CD4-positive, CD25-positive, alpha-beta regulatory T cell (primary cell): ENCODE data around the gene CFAP210. TPM values are rescaled to one million over a fixed set of nuclear protein-coding genes. Genes with fewer than 3 reads are reported as not detected.
A peak's percentile ranks its signal among the peaks of the same experiment; 100 is the strongest.

Experiments used
- ATAC-seq, 2 donors: fragments of 150-1000 bp; cut with Tn5 transposase; one replicate each; pipeline ENCODE4 v1.10.0; 2021; ENCODE audit warnings: low read depth in 2 of 2, moderate number of reproducible peaks in 2 of 2, moderate library complexity in 1 of 2
- DNase-seq, 3 donors: peaks; one replicate each; pipeline versions ENCODE4 v3.0.0 to v3.0.0-alpha.2; 2012 to 2022; ENCODE audit warnings: mixed read lengths in 1 of 3
- H3K27ac ChIP-seq: one replicate; pipeline ENCODE4 v1.7.0; 2013; ENCODE audit warnings: mild to moderate bottlenecking, low read length; ENCODE audit not compliant: insufficient read depth, poor library complexity, severe bottlenecking
- H3K27me3 ChIP-seq: one replicate; pipeline ENCODE4 v1.7.0; 2013; ENCODE audit warnings: low read length; ENCODE audit not compliant: control insufficient read depth, insufficient read depth
- H3K36me3 ChIP-seq: one replicate; pipeline ENCODE4 v1.7.0; 2013; ENCODE audit warnings: mild to moderate bottlenecking, low read length, moderate library complexity; ENCODE audit not compliant: control insufficient read depth, insufficient read depth
- H3K4me1 ChIP-seq: 2 replicates; pipeline ENCODE4 v1.7.0; 2013; ENCODE audit warnings: mild to moderate bottlenecking, low read length; ENCODE audit not compliant: insufficient read depth, control insufficient read depth, poor library complexity, severe bottlenecking
- H3K4me3 ChIP-seq: one replicate; pipeline ENCODE4 v1.7.0; 2013; ENCODE audit warnings: low read depth, mild to moderate bottlenecking, low read length, moderate library complexity
- H3K9me3 ChIP-seq, 2 experiments: 1 replicate in 1 of 2; 2 replicates in 1 of 2; pipeline ENCODE4 v1.7.0; 2013; ENCODE audit warnings: low read length in 2 of 2, mild to moderate bottlenecking in 1 of 2, moderate library complexity in 1 of 2; ENCODE audit not compliant: control insufficient read depth in 2 of 2
- H3K27ac Mint-ChIP-seq, 3 donors: one replicate each; pipeline ENCODE4 v1.8.0; 2020 to 2022; ENCODE audit warnings: mild to moderate bottlenecking in 3 of 3, mixed read lengths in 3 of 3, moderate library complexity in 2 of 3
- H3K27me3 Mint-ChIP-seq: one replicate; pipeline ENCODE4 v1.8.0; 2022; ENCODE audit warnings: mild to moderate bottlenecking, mixed read lengths
- H3K36me3 Mint-ChIP-seq: one replicate; pipeline ENCODE4 v1.8.0; 2020; ENCODE audit warnings: mixed read lengths
- H3K4me1 Mint-ChIP-seq, 4 donors: one replicate each; pipeline ENCODE4 v1.8.0; 2020 to 2022; ENCODE audit warnings: mixed read lengths in 4 of 4, mild to moderate bottlenecking in 1 of 4
- H3K4me3 Mint-ChIP-seq, 4 donors: one replicate each; pipeline ENCODE4 v1.8.0; 2020 to 2022; ENCODE audit warnings: mild to moderate bottlenecking in 4 of 4, mixed read lengths in 4 of 4, moderate library complexity in 3 of 4
- H3K9me3 Mint-ChIP-seq, 7 donors: one replicate each; pipeline ENCODE4 v1.8.0; 2020 to 2022; ENCODE audit warnings: mixed read lengths in 7 of 7, mild to moderate bottlenecking in 3 of 7, moderate library complexity in 2 of 7
- polyA plus RNA-seq, 4 donors: library from polyadenylated mRNA; unstranded; fragments of 300-500 nt; fragmentation: Illumina TruSeq; gene quantifications; one replicate each; pipeline ENCODE4 v1.2.3, GENCODE V29; 2021
- total RNA-seq: library from RNA; stranded (reverse); gene quantifications from one replicate; pipeline ENCODE4 v1.2.3, GENCODE V29; 2022

The CFAP210 gene, protein sequence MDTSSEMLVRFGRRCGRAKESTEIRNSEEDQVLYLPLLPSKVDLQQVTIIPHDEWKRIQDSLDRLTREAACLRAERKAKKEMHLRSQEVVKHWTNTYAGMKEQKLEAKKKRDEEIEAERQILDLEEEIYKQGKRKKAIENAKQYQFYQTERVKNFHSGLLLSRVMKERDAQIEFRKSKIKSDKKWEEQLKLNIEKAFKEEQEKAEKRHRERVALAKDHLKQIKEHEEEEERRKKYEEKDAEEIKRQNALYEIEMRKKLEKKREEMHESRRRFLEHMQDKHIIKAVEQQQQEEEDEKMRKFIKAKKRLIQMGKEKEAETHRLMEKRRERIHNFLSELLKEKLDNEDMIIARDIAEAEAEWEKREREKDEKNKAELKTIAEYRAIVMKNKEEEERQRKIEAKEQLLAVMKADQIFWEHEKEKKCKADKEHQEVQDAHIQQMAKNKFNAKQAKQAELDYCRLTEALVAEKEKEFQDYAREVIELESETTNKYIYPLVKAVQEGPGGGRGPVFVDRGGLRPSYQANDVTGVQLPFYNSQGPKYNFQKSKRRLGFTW
- not detected for total RNA-seq
- not detected for polyA plus RNA-seq

DNA sequence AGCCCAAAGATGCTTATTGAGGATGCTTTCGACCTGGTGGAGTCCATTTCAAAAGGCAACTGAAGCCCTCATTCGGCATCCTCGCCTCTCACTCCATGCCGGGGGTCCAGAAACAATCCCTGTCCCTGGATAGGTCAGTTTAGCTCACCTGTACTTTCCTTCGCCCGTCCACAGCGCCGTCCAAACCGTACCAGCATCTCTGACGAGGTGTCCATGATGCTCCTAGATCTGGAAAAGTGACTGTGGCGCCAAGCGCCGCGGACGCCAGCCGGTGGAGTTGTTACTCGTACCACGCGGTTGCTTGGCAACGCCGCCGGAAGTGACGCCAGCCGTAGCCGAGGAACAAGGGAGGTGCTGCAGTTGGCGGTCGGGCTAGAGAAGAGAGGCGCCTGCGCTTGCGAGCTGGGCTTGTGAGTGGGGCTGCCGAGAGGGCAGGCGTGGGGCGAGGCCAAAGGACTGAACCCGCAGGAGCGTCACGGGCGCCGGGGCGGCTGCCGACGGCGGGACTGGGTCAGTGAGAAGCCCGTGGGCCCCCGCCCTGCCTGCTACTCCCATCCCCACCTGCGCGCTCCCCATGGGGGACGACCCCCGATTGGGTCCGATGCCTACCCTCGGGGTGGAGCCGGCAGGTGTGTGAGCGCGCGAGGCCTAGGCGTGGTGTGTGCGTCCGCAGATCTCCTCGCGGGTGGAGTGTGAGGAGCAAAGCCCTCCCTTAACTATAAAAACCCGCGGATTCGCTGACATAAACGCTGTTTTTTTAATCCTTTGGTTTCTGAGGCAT is at the start of gene CFAP210, which contains the start of gene PHOSPHO2:
Gene CFAP210, minus strand, starts transcription at position 293 of the 781 bp plus-strand sequence. Its CDS starts 78 bp downstream, at position 215.
Gene PHOSPHO2, plus strand, starts transcription at position 357 of the 781 bp plus-strand sequence. CDS start 6,503 bp downstream, outside the sequence.
- Mint-ChIP-seq H3K4me3 (peak within 1 kb of the TSS; percentile 87 to 89 (median 88)), H3K27me3 (peaks cover 35% of the 10 kb centered on the region), H3K9me3 (peaks cover 1 to 19% (median 4%) of the 10 kb centered on the region in 7 donors), H3K4me1 (peaks cover 15 to 22% (median 18%) of the 10 kb centered on the region in 4 donors), H3K27ac (peak within 1 kb of the TSS; percentile 39 to 100 (median 99)), H3K36me3 (peaks cover 3% of the 10 kb centered on the region)
- Histone ChIP-seq H3K4me1 (peaks cover 12% of the 10 kb centered on the region), H3K4me3 (peak within 1 kb of the TSS; percentile 82), H3K36me3 (no peaks in the 10 kb centered on the region), H3K27ac (peak within 1 kb of the TSS; percentile 92), H3K9me3 (peaks cover 13 to 16% of the 10 kb centered on the region in 2 experiments), H3K27me3 (peaks cover 12% of the 10 kb centered on the region)
- ATAC-seq (peak; percentile 98), DNase-seq (peak; percentile 97 to 99 (median 97))

DNA sequence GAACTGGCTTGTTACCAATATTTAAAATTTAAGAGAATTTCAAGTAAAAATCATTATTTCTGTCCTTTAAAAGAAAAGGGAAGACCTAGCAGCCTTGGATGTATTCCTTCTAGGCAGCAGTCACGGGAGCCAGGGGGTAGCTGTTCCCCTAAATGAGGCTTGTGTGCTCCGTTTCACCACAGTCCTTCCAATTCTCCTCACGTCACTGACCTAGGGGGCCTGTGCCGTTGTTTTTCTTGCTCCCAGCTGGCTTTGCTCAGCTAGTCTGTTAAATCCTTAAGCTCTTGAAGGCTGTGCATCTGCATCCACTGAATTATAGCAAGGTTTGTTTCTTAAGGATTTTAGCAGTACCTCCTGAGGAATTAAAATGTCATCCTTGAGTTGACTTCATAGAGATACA is 49.3 kb upstream of the CFAP210 start:
- Histone ChIP-seq H3K27me3 (no peaks in the 10 kb centered on the region), H3K36me3 (no peaks in the 10 kb centered on the region), H3K4me1 (no peaks in the 10 kb centered on the region), H3K27ac (no peak overlapping the region), H3K9me3 (no peaks in the 10 kb centered on the region), H3K4me3 (no peak overlapping the region)
- H3K4me1 Mint-ChIP-seq, result peaks cover 0 to 4% (median under 1%) of the 10 kb centered on the region in 4 donors
- no peak overlapping the region for H3K4me3 Mint-ChIP-seq
- no peak overlapping the region for H3K27ac Mint-ChIP-seq
- H3K36me3 Mint-ChIP-seq, result peaks cover 10% of the 10 kb centered on the region
- ATAC-seq, result no peak
- DNase-seq, result no peak
- H3K27me3 Mint-ChIP-seq, result peaks cover 20% of the 10 kb centered on the region
- H3K9me3 Mint-ChIP-seq, result no peaks in the 10 kb centered on the region

DNA sequence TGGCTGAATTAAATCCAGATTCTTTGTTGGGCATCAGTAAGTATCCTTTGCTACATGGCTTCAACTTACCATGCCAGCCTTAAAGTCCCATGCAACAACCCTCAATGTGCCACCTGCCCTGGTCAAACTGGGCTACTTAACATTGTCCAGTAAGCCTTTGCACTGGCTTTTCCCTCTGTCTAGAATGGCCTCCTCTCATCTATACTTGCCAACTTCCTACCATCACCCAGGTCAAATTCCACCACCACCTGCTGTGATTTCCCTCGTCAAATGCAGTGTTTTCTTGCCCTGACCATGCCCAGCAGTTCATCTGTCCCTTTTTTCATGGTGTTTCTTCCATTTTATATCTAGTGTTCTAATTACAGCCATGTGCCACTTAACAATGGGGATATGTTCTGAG is 45.1 kb upstream of the CFAP210 start:
- Mint-ChIP-seq H3K27me3 (peaks cover 45% of the 10 kb centered on the region), H3K9me3 (no peaks in the 10 kb centered on the region), H3K27ac (no peak overlapping the region), H3K4me3 (no peak overlapping the region), H3K4me1 (peaks cover 0 to 4% (median 4%) of the 10 kb centered on the region in 4 donors), H3K36me3 (peaks cover 5% of the 10 kb centered on the region)
- H3K27ac ChIP-seq, result no peak overlapping the region
- H3K4me1 ChIP-seq, result peaks cover 3% of the 10 kb centered on the region
- H3K4me3 ChIP-seq, result no peak overlapping the region
- no peak for DNase-seq
- no peaks in the 10 kb centered on the region for H3K36me3 ChIP-seq
- ATAC-seq, result no peak
- H3K9me3 ChIP-seq, result no peaks in the 10 kb centered on the region
- peaks cover 19% of the 10 kb centered on the region for H3K27me3 ChIP-seq

DNA sequence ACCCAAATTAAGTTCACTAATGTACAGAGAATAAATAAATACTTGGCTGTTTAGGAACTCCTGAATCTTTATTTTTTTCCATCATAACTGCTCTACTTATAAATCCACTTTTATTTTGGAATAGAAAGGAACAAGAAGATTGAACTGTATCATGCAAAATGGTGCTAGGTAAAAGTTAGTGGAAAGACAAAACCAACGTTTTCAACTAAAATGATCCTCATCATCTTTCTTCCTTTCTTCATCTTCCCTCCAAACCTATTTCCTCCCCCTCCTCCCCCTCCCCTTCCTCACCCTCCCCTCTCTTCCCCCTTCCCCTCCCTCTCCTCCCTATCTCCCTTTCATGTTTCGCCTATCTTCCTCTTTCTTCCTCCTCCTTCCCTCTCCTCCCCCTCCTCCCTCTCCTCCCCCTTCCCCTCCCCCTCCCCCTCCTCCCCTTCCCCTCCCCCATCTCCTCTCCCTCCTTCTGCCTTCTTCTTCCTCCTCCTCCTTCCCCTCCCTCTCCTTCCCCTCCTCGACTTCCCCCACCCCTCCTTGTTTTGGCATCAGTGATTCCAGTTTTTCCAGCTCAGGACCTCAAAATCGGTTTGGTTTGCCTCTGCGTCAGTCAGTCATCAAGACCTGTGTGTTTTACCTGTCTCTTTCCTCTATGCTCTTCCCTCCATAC is 44.5 kb upstream of the CFAP210 start:
- peaks cover 5% of the 10 kb centered on the region for H3K4me1 ChIP-seq
- peaks cover 42% of the 10 kb centered on the region for H3K27me3 Mint-ChIP-seq
- no peaks in the 10 kb centered on the region for H3K9me3 ChIP-seq
- peaks cover 19% of the 10 kb centered on the region for H3K27me3 ChIP-seq
- DNase-seq (no peak), ATAC-seq (no peak)
- H3K36me3 ChIP-seq, result no peaks in the 10 kb centered on the region
- H3K36me3 Mint-ChIP-seq, result no peaks in the 10 kb centered on the region
- no peaks in the 10 kb centered on the region for H3K9me3 Mint-ChIP-seq
- H3K4me3 ChIP-seq, result no peak overlapping the region
- peaks cover 0 to 4% (median 2%) of the 10 kb centered on the region in 4 donors for H3K4me1 Mint-ChIP-seq
- H3K27ac ChIP-seq, result no peak overlapping the region
- no peak overlapping the region for H3K4me3 Mint-ChIP-seq
- H3K27ac Mint-ChIP-seq, result no peak overlapping the region

DNA sequence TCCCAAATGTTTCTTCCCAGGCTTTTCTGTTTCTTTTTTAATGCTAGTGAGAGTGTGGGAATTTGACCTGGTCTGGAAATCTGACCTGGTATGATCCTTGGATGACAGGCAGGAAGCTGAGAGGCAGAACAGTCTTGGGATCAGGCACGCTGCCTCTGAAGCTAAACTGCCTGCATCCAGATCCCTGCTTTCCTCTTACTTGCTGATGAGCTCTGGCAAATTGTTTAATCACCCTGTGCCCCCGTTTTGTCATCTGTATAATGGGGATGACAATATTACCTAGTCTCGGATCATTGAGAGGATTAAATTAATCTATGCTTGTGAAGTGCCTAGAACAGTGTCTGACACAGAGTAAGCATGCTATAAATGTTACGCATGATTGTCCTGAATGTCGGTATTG is 42.7 kb upstream of the CFAP210 start:
- H3K36me3 Mint-ChIP-seq, result no peaks in the 10 kb centered on the region
- H3K27me3 Mint-ChIP-seq, result peaks cover 57% of the 10 kb centered on the region
- no peak overlapping the region for H3K4me3 ChIP-seq
- peaks cover 0 to 13% (median 9%) of the 10 kb centered on the region in 4 donors for H3K4me1 Mint-ChIP-seq
- H3K36me3 ChIP-seq, result no peaks in the 10 kb centered on the region
- H3K9me3 Mint-ChIP-seq, result no peaks in the 10 kb centered on the region
- ATAC-seq (no peak), DNase-seq (no peak)
- no peaks in the 10 kb centered on the region for H3K9me3 ChIP-seq
- H3K27ac Mint-ChIP-seq, result no peak overlapping the region
- peaks cover 13% of the 10 kb centered on the region for H3K4me1 ChIP-seq
- H3K27me3 ChIP-seq, result peaks cover 29% of the 10 kb centered on the region
- peak overlapping the region in 2 of 4 donors; percentile 13 to 27 for H3K4me3 Mint-ChIP-seq
- no peak overlapping the region for H3K27ac ChIP-seq

DNA sequence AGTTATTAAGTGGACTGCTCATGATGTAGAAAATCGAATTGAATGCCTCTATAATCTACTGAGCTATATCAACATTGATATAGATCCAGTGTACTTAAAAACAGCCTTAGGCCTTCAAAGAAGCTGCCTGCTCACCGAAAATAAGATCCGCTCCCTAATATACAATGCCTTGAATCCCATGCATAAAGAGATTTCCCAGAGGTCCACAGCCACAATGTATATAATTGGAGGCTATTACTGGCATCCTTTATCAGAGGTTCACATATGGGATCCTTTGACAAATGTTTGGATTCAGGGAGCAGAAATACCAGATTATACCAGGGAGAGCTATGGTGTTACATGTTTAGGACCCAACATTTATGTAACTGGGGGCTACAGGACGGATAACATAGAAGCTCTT is 41.4 kb upstream of the CFAP210 start:
- ATAC-seq (no peak), DNase-seq (no peak)
- Mint-ChIP-seq H3K4me3 (peak overlapping the region; percentile 23 to 87 (median 44)), H3K27me3 (peaks cover 55% of the 10 kb centered on the region), H3K27ac (no peak overlapping the region), H3K36me3 (no peaks in the 10 kb centered on the region), H3K4me1 (peaks cover 0 to 13% (median 8%) of the 10 kb centered on the region in 4 donors), H3K9me3 (no peaks in the 10 kb centered on the region)
- H3K9me3 ChIP-seq, result no peaks in the 10 kb centered on the region
- peaks cover 34% of the 10 kb centered on the region for H3K27me3 ChIP-seq
- H3K36me3 ChIP-seq, result no peaks in the 10 kb centered on the region
- peaks cover 13% of the 10 kb centered on the region for H3K4me1 ChIP-seq
- H3K27ac ChIP-seq, result no peak overlapping the region
- no peak overlapping the region for H3K4me3 ChIP-seq
